ENCODE results near the gene RPS19.

Gene RPS19

GRCh38 chr19:41915776-41916414, 55.8 kb downstream of the RPS19 start:
- no peak for DNase-seq

GRCh38 chr19:41917676-41918075, 57.6 kb downstream of the RPS19 start:
- DNase-seq: no peak

- no peak for DNase-seq
Observed at GRCh38 chr19:41918095-41918494, 58.0 kb downstream of the RPS19 start.

GRCh38 chr19:41918653-41919244, 58.7 kb downstream of the RPS19 start:
- no peak for DNase-seq

GRCh38 chr19:41919948-41920712, 60.1 kb downstream of the RPS19 start:
- no peak for DNase-seq

GRCh38 chr19:41920882-41921576, 61.0 kb downstream of the RPS19 start:
- DNase-seq: no peak

- DNase-seq: no peak
Observed at GRCh38 chr19:41921577-41922576, 61.8 kb downstream of the RPS19 start.

Data from effector CD8-positive, alpha-beta T cell (primary cell).